C4-2B (cell line): ENCODE results near the gene FCGR3A.
"Not testable (repeated sequence)": the region's sequence is repeated elsewhere in the genome, so short reads cannot be mapped to it uniquely, and the experiment has no call there.

ENCODE experiments used
- ZFX ChIP-seq: fragments of 450-650 bp; IDR thresholded peaks from 2 replicates; pipeline ENCODE4 v1.6.1; 2017
- TF ChIP-seq, protein P1 (sequence below): fragments of 450-650 bp; conservative IDR thresholded peaks from 2 replicates; pipeline ENCODE4 v1.5.1; 2017; ENCODE audit warnings: mild to moderate bottlenecking

GRCh38 chr1:161560960-161561715 is 11.5 kb upstream of the FCGR3A start:
- TF ChIP-seq, protein P1, sequence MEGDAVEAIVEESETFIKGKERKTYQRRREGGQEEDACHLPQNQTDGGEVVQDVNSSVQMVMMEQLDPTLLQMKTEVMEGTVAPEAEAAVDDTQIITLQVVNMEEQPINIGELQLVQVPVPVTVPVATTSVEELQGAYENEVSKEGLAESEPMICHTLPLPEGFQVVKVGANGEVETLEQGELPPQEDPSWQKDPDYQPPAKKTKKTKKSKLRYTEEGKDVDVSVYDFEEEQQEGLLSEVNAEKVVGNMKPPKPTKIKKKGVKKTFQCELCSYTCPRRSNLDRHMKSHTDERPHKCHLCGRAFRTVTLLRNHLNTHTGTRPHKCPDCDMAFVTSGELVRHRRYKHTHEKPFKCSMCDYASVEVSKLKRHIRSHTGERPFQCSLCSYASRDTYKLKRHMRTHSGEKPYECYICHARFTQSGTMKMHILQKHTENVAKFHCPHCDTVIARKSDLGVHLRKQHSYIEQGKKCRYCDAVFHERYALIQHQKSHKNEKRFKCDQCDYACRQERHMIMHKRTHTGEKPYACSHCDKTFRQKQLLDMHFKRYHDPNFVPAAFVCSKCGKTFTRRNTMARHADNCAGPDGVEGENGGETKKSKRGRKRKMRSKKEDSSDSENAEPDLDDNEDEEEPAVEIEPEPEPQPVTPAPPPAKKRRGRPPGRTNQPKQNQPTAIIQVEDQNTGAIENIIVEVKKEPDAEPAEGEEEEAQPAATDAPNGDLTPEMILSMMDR, result not testable (repeated sequence)
- TF ChIP-seq ZFX, result not testable (repeated sequence)
